Stimulated activated CD8-positive, alpha-beta memory T cell treated with anti-CD3 and anti-CD28 coated beads, Interleukin-2, amount 100 ng/mL, for 1 hour (primary cell): ENCODE measurements around the gene TBC1D26.
A peak's percentile ranks its signal among the peaks of the same experiment; 100 is the strongest.
"Not testable (repeated sequence)": the region's sequence is repeated elsewhere in the genome, so short reads cannot be mapped to it uniquely, and the experiment has no call there.

ENCODE experiments used
- DNase-seq, 2 donors: peaks; one replicate each; pipeline ENCODE4 v3.0.0-alpha.2; 2020; ENCODE audit warnings: low read depth in 2 of 2

The TBC1D26 gene

DNA sequence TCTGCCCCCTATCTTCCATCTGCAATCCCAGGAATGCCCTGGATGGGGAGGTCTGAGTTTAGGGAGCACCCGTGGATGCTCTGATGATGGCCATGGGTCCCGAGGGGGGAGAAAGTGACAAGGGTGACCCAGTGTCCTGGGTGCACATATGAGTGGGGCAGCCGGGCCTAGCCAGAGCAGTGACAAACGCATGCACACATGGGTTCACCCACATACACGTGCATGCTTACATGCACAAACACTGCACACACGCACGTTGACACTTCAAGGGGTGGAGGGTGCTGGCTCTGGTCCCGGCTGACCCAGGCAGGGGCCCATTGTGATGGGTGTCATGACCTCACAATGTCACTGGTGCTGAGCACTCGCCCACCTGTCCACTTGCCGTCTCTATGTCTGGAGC lies at the start of gene TBC1D26:
Gene TBC1D26 (plus strand): TSS at position 384 of the 400 bp plus-strand sequence. CDS start 3,066 bp downstream, outside the sequence.
- not testable (repeated sequence) for DNase-seq

DNA sequence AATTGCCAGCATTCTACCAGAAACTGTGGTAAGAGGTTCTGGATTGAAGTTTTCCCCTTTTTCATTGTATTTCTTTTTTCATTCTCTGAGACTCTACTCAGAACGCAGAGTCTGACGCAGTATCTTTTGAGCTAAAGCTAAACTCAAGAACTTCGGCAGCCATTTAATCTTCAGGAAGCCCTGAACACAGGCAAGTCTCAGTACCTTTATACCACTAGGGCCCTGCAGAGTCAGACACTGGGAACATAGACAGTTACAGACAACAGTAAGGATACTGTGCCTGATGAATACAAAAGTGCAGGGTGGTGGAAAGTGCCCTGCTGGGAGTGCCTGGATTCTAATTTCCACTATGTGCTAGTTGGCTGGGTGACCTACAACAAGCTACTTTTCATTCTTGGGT lies 48.9 kb upstream of the TBC1D26 start:
- DNase-seq, result not testable (repeated sequence)

DNA sequence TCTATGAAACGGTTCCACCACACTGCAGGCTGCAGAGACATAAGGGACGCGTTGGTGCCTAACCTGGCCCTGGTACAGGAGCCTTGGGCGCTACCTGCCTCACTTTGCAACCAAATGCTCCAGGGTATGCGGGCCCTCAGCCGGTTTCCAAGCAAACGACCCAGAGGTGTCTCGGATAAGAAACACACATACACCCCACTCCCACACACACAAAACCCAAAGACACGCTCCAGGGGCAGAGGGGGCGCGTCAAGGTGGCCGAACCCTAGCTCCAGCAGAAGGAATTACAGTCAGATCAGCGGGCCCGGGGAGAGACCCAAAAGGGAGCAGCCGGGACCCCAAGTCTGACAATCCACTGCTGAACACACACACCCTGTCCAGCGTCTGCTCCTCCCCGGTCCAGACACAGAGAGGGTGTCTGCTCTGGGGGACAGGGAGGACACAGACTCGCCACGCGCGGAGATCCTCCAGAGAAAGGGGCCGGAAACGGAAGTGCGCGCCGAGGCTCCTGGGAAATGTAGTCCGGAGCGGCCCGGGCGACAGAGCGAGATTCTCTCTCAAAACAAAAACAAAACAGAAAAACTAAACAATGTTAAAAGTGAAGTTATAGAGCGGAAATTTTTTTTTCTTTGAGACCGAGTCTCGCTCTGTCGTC lies 48.1 kb upstream of the TBC1D26 start, which contains the start of gene TRIM16:
Gene TRIM16 (minus strand): TSS at position 488 of the 655 bp plus-strand sequence. CDS start 32,702 bp downstream, outside the sequence.
- DNase-seq, result peak; percentile 57 to 60

DNA sequence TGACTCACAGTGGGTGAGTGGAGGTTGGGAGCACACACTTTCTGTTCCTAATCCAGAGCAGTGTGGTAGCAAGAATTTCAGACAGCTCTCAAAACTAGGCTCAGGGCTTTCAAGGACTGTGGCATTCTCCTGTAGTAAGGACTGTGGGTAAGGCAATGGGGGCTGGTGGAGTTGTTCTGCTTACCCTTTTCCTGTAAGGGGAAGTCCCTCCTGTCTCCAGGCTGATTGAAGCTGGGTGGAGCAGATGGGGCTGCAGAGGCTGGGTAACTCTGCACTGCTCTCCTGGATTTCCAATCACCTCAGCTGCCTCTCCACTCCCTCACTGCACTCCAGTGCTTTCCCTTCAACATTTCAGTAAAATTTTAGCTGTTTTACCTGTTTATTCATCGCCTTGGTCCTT lies 44.6 kb upstream of the TBC1D26 start:
- DNase-seq, result not testable (repeated sequence)

DNA sequence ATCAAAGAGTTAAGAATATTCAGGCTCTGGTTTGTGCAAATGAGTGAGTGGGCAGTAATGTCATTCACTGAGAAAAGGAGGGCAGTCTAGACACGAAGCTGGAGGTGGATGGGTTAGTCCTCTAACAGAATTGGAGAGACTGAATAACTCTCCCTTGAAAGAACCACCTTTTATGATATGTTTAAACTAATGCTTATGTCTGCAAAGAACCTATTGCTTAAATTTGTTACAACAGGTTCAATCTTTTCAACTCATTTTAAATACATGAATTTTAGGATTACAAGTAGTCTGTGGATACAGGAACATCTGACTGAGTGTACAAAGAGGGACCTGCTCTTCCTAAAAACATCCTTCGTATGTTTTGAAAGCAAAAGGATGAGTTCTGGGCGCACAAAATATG lies 33.1 kb upstream of the TBC1D26 start:
- not testable (repeated sequence) for DNase-seq

DNA sequence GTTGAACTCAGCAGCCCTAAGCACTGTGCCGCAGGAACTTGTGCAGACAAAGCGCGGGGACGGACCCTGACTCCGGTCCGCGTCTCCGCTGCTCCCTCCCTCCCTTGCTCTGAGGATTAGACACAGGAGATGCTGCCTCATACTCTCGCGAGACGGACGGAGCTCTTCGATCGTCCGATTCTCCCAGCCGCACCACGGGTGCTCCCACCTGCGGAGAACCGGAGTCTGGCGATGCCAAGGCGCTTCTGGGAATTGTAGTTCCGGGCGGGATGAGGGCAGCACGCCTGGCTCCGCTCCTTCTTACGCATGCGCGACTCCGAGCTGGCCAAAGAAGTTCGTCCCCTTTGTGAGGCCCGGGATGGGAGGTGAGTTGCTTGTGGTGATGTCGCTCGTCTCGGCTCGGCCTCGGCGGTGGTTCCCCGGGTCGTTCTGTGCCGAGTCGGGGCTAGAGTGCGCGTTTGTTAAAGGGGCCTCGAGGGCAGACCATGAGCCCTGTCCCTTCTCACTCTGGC lies 32.6 kb upstream of the TBC1D26 start, which contains the start of gene ZNF286A:
Gene ZNF286A (plus strand): TSS at position 340 of the 512 bp plus-strand sequence. CDS start 578 bp downstream, outside the sequence.
- DNase-seq, result peak; percentile 73 to 87

DNA sequence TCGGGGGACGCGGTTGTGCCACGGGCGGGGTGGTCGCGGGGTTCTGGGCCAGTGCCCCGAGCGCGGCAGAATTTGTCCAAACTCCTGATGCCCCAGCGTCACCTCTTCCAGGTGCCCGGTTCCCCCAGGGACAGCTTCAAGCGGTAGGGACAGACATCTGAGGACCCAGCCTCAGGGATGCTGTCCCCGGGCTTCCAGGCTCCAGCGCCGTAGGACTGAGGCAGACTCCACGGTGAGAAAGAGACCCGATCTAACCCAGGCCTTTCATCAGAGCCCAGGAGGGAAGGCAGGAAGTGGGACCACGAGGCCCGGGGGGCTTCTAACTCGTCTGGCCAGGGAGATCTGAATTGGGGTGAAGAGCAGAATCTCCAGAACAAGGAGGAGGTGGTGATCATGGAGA lies 32.1 kb upstream of the TBC1D26 start:
- not testable (repeated sequence) for DNase-seq

DNA sequence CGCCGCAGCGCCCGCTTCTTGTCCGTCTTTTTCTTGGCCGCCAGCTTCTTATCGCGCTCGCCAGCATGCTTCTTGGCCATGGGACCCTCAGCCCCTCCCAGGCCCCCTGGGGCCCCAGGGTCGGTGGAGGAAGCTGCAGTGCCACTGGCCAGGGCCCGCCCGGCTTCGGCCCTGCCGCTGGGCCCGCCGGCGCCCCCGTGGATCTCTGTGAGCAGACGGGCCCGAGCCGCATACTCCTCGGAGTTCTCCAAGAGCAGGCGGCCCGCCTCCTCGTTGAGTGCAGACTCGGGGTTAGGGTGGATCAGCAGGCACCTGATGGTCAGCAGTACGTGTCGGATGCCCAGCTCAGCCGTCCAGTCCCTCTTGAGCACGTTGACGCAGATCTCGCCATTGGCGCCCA lies 27.8 kb upstream of the TBC1D26 start:
- not testable (repeated sequence) for DNase-seq

DNA sequence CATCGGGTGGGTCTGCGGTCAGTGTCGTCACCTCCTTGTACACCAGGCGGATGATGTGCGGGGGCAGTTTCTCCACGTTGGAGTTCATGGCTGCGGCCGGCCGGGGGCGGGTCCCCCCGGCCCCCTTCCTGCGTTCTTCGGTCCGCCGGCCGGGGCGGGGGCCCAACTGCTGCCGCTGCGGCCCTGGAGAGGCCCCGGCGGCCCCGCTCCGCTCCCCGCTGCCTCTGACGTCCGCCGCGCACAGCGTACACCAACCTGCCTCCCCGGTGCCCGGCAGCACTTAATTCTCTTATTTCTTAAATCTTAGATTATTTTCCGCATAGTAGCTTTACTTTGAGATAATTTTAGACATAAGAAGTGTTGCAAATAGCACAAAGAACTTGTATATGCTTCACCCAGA lies 27.3 kb upstream of the TBC1D26 start:
- DNase-seq, result not testable (repeated sequence)

DNA sequence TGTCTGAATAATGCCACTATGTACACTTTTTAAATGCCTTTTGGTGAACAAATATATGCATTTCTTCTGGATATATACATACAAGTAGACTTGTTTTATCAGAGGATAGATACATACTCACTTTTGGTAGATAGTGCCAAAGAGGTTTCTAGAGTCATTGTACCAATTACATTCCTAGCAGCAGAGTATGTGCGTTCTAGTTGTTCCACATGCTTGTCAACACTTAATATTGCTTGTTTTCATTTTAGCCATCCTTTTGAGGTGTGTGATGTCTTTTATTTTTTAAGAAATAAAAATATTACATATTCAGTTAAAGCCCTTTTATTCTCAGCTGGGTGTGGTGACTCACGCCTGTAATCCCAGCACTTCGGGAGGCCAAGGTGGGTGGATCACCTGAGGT lies 23.2 kb upstream of the TBC1D26 start:
- DNase-seq, result not testable (repeated sequence)

DNA sequence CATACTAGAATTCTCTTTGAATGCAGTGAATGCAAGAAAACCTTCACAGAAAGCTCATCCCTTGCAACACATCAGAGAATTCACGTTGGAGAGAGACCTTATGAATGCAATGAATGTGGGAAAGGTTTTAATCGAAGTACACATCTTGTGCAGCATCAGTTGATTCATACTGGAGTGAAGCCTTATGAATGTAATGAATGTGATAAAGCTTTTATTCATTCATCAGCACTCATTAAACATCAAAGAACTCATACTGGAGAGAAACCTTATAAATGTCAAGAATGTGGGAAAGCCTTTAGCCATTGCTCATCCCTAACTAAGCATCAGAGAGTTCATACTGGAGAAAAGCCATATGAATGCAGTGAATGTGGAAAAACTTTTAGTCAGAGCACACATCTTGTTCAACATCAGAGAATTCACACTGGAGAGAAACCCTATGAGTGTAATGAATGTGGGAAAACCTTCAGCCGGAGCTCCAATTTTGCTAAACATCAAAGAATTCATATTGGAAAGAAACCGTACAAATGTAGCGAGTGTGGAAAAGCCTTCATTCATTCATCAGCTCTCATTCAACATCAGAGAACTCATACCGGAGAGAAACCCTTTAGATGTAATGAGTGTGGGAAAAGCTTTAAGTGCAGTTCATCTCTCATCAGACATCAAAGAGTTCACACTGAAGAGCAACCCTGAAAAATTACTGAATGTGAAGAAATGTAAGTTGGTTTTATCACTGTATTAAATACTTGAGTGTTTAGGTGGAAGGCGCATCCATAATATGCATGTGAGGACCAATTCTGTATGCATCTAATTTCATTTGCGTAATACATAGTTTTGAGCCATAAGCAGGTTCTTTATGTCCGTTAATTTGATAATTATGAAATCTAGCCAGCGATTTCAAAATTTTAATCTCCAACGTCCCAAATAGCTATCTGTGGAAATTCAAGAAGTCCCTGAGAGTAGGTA lies 15.2 kb upstream of the TBC1D26 start:
- DNase-seq, result not testable (repeated sequence)

DNA sequence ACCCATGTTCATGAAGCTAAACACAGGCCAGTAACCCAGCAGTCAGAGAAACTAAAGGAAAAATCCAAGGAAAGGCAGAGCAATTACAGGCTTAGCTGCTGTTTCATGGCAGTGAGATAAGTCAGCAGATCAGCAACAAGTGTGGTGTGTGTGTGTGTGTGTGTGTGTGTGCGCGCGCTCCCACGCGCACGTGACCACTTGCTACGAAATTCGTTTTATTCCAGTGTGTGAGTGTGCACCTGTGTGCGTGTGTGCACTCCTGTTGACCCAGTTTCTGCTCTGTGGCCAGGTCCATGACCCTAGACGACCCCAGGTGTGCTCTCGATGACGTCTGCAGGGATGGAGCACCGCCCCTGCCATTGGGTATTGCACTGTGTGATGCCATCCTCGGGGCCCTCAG lies 1.5 kb upstream of the TBC1D26 start:
- not testable (repeated sequence) for DNase-seq

DNA sequence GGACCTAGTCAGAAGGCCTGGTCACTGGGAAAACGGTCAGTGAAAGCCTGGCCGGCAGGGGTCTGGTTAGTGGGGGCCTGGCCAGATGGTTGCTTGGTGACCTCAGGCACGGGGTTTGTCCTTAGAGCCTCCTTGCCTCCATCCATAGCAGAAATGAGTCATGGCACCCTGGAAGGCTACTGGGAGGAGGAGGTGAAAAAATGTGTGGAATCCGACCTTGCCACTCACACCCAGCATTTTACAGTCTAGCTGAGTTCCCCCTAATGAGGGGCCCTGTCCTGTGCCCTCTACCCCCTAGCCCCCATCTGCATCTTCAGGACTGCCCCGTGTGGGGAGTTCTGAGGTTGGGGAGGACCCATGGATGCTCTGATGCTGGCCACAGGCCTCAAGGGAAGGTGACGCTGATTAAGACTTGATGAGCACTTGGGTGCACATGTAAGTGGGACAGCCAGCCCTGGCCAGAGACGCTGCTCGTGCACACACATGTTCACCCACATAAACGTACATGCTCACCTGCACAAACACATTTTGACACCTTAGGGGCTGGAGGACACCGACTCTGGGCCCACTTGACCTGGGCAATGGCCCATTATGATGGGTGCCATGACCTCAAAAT lies 1.2 kb downstream of the TBC1D26 start:
- DNase-seq, result not testable (repeated sequence)

DNA sequence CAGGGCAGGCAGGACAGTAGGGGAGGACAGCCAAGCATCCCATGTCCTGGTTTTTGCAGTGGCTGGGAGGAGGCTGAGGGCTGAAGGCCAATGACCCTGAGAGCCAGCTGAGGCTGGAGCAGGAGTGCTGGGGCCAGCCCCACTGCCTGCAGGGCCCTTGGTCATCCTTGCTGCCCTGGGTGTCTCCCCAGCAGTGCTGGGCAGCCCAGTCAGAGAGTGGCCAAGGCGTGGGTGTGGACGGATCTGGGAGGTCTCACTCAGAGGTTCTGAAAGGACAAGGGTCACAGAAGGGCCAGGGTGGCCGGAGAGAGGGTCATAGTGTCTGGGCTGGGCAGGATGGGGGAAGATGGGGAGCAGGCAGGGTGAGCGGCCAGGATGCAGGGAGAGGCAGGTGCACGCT lies 4.5 kb downstream of the TBC1D26 start:
- DNase-seq, result not testable (repeated sequence)

DNA sequence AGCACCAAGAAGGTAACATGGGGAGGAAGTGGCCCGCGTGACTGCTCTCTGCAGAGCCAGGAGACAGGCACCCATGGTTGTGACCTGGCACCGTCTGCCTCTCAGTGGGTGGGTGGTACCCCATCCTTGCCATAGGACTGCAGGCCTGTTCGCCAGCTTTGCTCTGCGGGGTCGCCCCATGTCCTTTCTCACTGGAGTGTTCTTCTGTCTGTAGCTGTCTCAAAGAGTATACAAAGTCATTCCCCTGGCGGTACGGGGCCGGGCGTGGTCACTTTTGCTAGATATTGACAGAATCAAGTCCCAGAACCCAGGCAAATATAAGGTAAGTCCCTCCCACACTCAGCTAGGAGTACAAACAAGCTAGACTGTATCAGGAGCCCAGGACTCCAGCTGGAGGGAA lies 6.0 kb downstream of the TBC1D26 start:
- DNase-seq, result no peak

DNA sequence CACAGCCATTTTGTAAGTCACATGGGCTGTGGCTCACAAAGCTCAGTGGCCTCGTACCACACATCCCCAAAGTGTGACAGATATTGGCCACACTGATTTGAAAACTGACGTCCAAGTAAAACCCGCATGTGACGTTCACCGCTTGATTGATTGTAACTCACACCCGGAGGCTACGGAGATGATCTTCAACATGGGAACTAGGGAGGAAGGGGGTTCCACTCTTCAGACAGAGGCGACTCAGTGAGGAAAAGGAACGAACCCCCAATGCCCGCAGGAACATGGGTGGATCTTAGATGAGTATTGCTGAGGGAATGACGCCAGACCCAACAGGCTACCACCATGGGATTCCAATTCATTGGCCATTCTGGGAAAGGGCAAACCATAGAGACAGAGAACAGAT lies 7.2 kb downstream of the TBC1D26 start:
- DNase-seq, result not testable (repeated sequence)

DNA sequence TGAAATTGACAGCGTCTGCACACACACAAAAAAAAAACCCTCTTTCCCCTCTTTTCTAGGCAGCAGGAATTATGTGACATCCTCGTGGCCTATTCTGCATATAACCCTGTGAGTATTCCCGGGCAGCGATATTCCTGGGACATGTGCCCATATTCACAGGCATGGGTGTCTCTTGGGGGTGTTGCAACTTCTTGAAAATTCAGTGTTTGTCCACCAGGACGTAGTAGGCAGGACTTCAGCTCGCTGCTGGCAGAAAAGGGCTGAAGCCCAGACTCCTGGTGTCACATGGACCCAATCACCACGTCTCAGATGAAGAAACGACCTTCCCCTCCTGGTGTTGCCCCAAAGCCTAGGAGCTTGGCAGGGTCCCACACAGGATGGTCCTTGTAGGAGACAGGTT lies 8.0 kb downstream of the TBC1D26 start:
- DNase-seq, result not testable (repeated sequence)

DNA sequence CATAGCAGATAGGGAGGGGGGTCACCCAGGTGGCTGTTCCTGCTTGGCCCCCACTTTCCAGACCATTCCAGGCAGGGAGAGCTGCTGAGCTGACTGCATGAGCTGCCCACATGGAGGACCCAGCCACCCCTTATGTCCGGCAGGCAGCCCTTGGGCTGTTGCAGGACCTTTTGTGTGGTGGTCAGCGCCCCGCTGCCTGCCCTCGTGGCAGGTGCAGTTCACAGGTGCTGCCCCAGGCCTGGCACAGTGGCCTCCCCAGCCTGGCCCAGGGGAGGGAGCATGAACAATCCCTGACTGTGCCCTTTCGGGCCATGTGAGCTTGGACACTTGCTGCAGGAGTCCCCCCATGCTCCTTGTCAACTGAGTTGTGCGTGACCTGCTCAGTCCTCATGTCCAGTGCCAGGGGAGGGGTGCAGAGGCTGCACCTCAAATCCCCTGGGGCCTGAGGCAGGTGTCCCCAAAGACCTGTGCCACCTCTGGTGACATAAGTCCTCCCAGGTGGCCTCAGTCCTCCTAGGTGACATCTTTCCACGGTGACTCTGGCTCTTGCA lies 8.6 kb downstream of the TBC1D26 start:
- no peak for DNase-seq

DNA sequence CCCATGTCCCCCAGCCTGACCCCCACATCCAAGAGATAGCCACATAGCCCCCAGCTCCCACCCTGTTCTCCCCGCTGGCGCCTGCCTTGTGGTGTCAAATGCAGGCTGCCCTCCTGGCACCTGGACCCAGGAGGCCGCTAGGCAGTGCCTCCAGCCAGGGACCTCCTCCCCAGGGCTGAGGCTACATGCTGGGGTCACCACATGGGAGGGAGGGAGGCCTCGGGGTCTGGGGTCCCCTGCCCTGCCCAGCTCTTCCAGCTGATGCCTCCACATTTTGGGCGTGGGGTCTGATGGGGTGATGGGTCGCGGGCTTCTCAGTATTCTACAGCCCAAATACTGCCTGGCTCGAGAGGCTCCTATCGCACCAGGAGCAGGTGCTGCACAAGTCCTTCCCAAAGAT lies 9.5 kb downstream of the TBC1D26 start:
- DNase-seq, result no peak

DNA sequence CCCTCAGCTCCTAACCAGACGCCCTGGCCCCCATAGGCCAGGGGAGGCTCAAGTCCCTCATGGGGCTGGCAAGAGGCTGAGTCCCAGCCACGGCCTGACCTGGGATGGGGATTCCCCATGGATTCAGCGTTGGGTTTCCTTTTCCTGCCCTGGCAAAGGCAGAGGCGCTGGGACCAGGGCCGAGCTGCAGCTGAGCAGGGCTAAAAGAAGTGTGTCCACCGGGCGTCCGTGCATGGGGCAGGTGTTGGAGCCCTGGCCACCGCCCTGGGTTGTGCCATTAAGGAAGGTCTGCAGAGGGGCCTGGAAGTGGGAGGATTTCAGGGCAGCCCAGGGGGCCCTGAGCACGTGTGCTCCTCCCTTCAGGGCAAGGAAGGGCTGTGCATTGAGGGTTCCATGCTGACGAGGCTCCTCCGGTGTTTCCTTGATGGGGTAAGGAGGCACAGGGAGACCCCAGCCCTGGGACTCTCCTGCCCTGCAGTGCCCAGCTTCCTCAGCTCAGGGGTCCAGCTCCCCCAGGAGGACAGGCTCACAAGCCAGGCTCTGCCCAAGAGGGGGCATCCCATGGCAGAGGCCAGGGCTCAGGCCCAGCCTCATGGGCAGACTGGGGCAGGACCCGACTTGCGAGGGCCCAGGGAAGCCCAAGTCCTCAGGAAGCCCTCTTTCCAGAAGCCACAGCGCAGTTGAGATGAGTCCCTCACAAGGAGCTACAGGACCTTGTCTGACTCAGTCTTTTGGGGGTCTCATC lies 10.1 kb downstream of the TBC1D26 start:
- no peak for DNase-seq

DNA sequence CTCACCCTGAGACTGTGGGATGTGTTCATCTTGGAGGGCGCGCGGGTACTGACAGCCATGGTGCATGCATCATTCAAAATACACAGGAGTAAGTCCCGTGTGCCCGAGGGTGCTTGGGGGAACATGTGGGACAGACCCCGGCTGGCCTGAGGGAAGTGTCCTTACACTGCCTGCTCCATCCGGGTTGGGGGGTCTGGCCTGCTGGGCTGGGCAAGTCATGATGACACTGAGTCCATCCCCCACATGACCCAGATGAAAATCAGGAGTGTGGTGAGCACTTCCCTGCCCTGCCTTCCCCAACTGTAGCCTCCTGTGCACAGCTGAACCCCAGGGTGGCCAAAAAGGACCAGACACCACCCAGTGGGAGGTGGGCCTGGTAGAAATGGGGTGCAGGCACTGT lies 10.8 kb downstream of the TBC1D26 start:
- no peak for DNase-seq
